WTC11 (cell line): ENCODE data around the gene RTKN. TPM values are rescaled to one million over a fixed set of nuclear protein-coding genes. Genes with fewer than 3 reads are reported as not detected.
A peak's percentile ranks its signal among the peaks of the same experiment; 100 is the strongest.
"Not testable (repeated sequence)": the region's sequence is repeated elsewhere in the genome, so short reads cannot be mapped to it uniquely, and the experiment has no call there.

Source experiments
- ATAC-seq: fragments of 200-7000 bp; cut with Tn5 transposase; 2 replicates; pipeline ENCODE4 v1.10.0; 2021; ENCODE audit warnings: mild to moderate bottlenecking, moderate library complexity
- CTCF ChIA-PET: fragments of 300-600 bp; sonication (Branson Sonifier 250); formaldehyde crosslinking; loops from one replicate; lab custom pipeline; 2021; ENCODE audit warnings: antibody characterized with exemption; lab: Charles Lee
- POLR2A ChIA-PET: fragments of 350-600 bp; sonication (Branson Sonifier 250); formaldehyde crosslinking; loops from one replicate; lab custom pipeline; 2021; ENCODE audit warnings: antibody characterized with exemption; lab: Charles Lee
- DNase-seq: peaks from one replicate; pipeline ENCODE4 v3.0.0; 2021; ENCODE audit warnings: low spot score
- H3K27ac Mint-ChIP-seq: 2 replicates; pipeline ENCODE4 v1.8.0; 2021; ENCODE audit warnings: mixed read lengths
- H3K27me3 Mint-ChIP-seq: 2 replicates; pipeline ENCODE4 v1.8.0; 2021; ENCODE audit warnings: low read depth, mild to moderate bottlenecking, moderate library complexity, mixed read lengths
- H3K36me3 Mint-ChIP-seq: 2 replicates; pipeline ENCODE4 v1.8.0; 2021; ENCODE audit warnings: mixed read lengths
- H3K4me1 Mint-ChIP-seq: 2 replicates; pipeline ENCODE4 v1.8.0; 2022; ENCODE audit warnings: mixed read lengths
- H3K4me3 Mint-ChIP-seq: 2 replicates; pipeline ENCODE4 v1.8.0; 2021; ENCODE audit warnings: mild to moderate bottlenecking, moderate library complexity, mixed read lengths
- H3K9me3 Mint-ChIP-seq: 2 replicates; pipeline ENCODE4 v1.8.0; 2021; ENCODE audit warnings: mixed read lengths
- CREM ChIP-seq: sonication (generic); formaldehyde crosslinking; IDR thresholded peaks from 2 replicates; pipeline ENCODE4 v1.8.1; 2022; ENCODE audit warnings: mild to moderate bottlenecking, missing genetic modification reagents, moderate library complexity
- ETV6 ChIP-seq: sonication (generic); formaldehyde crosslinking; IDR thresholded peaks from 2 replicates; pipeline ENCODE4 v1.8.1; 2022; ENCODE audit warnings: mild to moderate bottlenecking, missing genetic modification reagents
- FOXK1 ChIP-seq: sonication (generic); formaldehyde crosslinking; IDR thresholded peaks from 2 replicates; pipeline ENCODE4 v1.8.0; 2022; ENCODE audit warnings: mild to moderate bottlenecking, moderate library complexity, missing genetic modification reagents
- GABPB1 ChIP-seq: sonication (generic); formaldehyde crosslinking; IDR thresholded peaks from 2 replicates; pipeline ENCODE4 v1.8.1; 2023; ENCODE audit warnings: mild to moderate bottlenecking, missing genetic modification reagents
- GTF2I ChIP-seq: fragments of 250-450 bp; sonication (Bioruptor Pico); conservative IDR thresholded peaks from 2 replicates; pipeline ENCODE4 v1.4.0; 2021; ENCODE audit warnings: mild to moderate bottlenecking
- IRF2 ChIP-seq: sonication (generic); formaldehyde crosslinking; IDR thresholded peaks from 2 replicates; pipeline ENCODE4 v1.8.0; 2022; ENCODE audit warnings: low read depth, missing genetic modification reagents, borderline replicate concordance
- JUN ChIP-seq: sonication (generic); formaldehyde crosslinking; IDR thresholded peaks from 2 replicates; pipeline ENCODE4 v1.8.0; 2023; ENCODE audit warnings: mild to moderate bottlenecking, missing genetic modification reagents
- MYBL2 ChIP-seq: sonication (generic); formaldehyde crosslinking; IDR thresholded peaks from 2 replicates; pipeline ENCODE4 v1.8.1; 2023; ENCODE audit warnings: mild to moderate bottlenecking, moderate library complexity, missing genetic modification reagents
- OVOL2 ChIP-seq: fragments of 250-450 bp; sonication (Bioruptor Pico); IDR thresholded peaks from 2 replicates; pipeline ENCODE4 v1.9.0; 2021; ENCODE audit warnings: mild to moderate bottlenecking, borderline replicate concordance
- SP1 ChIP-seq: sonication (generic); formaldehyde crosslinking; conservative IDR thresholded peaks from 2 replicates; pipeline ENCODE4 v1.8.1; 2022; ENCODE audit warnings: missing genetic modification reagents
- USF1 ChIP-seq: sonication (generic); formaldehyde crosslinking; IDR thresholded peaks from 2 replicates; pipeline ENCODE4 v1.8.0; 2022; ENCODE audit warnings: mild to moderate bottlenecking, missing genetic modification reagents
- ZBTB21 ChIP-seq: sonication (generic); formaldehyde crosslinking; IDR thresholded peaks from 2 replicates; pipeline ENCODE4 v1.8.1; 2023; ENCODE audit warnings: mild to moderate bottlenecking, missing genetic modification reagents, borderline replicate concordance
- ZNF121 ChIP-seq: sonication (generic); formaldehyde crosslinking; IDR thresholded peaks from 2 replicates; pipeline ENCODE4 v1.8.0; 2023; ENCODE audit warnings: missing genetic modification reagents
- ZNF423 ChIP-seq: fragments of 250-450 bp; sonication (Bioruptor Pico); IDR thresholded peaks from 2 replicates; pipeline ENCODE4 v2.1.2; 2022; ENCODE audit warnings: mild to moderate bottlenecking, moderate library complexity
- ZNF532 ChIP-seq: fragments of 250-450 bp; sonication (Bioruptor Pico); IDR thresholded peaks from 2 replicates; pipeline ENCODE4 v1.9.0; 2021; ENCODE audit warnings: mild to moderate bottlenecking, borderline replicate concordance
- total RNA-seq: library from RNA; stranded (reverse); gene quantifications from 3 replicates; pipeline ENCODE4 v1.2.3, GENCODE V29; 2021
- TF ChIP-seq, protein P1 (sequence below): sonication (generic); formaldehyde crosslinking; IDR thresholded peaks from 2 replicates; pipeline ENCODE4 v1.8.1; 2022; ENCODE audit warnings: mild to moderate bottlenecking, missing genetic modification reagents, moderate library complexity, borderline replicate concordance
- TF ChIP-seq, protein P2 (sequence below): sonication (generic); formaldehyde crosslinking; conservative IDR thresholded peaks from 2 replicates; pipeline ENCODE4 v1.8.1; 2022; ENCODE audit warnings: mild to moderate bottlenecking, missing genetic modification reagents

Gene RTKN
- total RNA-seq, 1 experiment from 2014 or later: 80.1 TPM

- no peaks in the 10 kb centered on the region for H3K27me3 Mint-ChIP-seq
- TF ChIP-seq SP1 (CRISPR knock-in tag) (no peak), GTF2I (CRISPR knock-in tag) (no peak), USF1 (CRISPR knock-in tag) (no peak), ETV6 (CRISPR knock-in tag) (no peak), FOXK1 (CRISPR knock-in tag) (no peak), GABPB1 (CRISPR knock-in tag) (no peak), MYBL2 (CRISPR knock-in tag) (no peak), JUN (CRISPR knock-in tag) (no peak), CREM (no peak), ZNF121 (CRISPR knock-in tag) (no peak), ZBTB21 (CRISPR knock-in tag) (no peak), IRF2 (no peak), OVOL2 (no peak), ZNF532 (CRISPR knock-in tag) (no peak)
- TF ChIP-seq, protein P1, sequence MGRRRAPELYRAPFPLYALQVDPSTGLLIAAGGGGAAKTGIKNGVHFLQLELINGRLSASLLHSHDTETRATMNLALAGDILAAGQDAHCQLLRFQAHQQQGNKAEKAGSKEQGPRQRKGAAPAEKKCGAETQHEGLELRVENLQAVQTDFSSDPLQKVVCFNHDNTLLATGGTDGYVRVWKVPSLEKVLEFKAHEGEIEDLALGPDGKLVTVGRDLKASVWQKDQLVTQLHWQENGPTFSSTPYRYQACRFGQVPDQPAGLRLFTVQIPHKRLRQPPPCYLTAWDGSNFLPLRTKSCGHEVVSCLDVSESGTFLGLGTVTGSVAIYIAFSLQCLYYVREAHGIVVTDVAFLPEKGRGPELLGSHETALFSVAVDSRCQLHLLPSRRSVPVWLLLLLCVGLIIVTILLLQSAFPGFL (CRISPR knock-in tag): no peak
- peak overlapping the region; percentile 99 for H3K27ac Mint-ChIP-seq
- no peak for DNase-seq
- ATAC-seq: no peak
- peaks cover 14% of the 10 kb centered on the region for H3K36me3 Mint-ChIP-seq
- H3K9me3 Mint-ChIP-seq: no peaks in the 10 kb centered on the region
- peaks cover 11% of the 10 kb centered on the region for H3K4me1 Mint-ChIP-seq
- CTCF ChIA-PET: interaction anchor here (1.0 to 2.7 kb wide), 3 partner anchors 10 to 35 kb away, joined by 3 to 18 read pairs (median 3); partner anchors contain the start of gene WBP1
- POLR2A ChIA-PET: interaction anchor here (0.6 to 0.8 kb wide), 3 partner anchors 9 to 191 kb away, joined by 3 to 6 read pairs (median 4); partner anchors contain the start of gene WBP1
- H3K4me3 Mint-ChIP-seq: peak overlapping the region; percentile 96
Measured at GRCh38 chr2:74471332-74472065, 29.8 kb upstream of the RTKN start.

- Mint-ChIP-seq H3K4me3 (peak overlapping the region; percentile 47), H3K4me1 (peaks cover 13% of the 10 kb centered on the region), H3K36me3 (peaks cover 14% of the 10 kb centered on the region)
- H3K9me3 Mint-ChIP-seq, DNase-seq, ATAC-seq, H3K27me3 Mint-ChIP-seq, H3K27ac Mint-ChIP-seq: not testable (repeated sequence)
- ChIA-PET CTCF (interaction anchor here (1.0 to 2.7 kb wide), 3 partner anchors 10 to 35 kb away, joined by 3 to 18 read pairs (median 3); partner anchors contain the start of gene WBP1), POLR2A (interaction anchor here (0.6 to 0.8 kb wide), 2 partner anchors 12 to 192 kb away, joined by 3 to 6 read pairs; partner anchors contain the start of gene WBP1)
Measured at GRCh38 chr2:74470742-74471141, 29.0 kb upstream of the RTKN start.

DNA sequence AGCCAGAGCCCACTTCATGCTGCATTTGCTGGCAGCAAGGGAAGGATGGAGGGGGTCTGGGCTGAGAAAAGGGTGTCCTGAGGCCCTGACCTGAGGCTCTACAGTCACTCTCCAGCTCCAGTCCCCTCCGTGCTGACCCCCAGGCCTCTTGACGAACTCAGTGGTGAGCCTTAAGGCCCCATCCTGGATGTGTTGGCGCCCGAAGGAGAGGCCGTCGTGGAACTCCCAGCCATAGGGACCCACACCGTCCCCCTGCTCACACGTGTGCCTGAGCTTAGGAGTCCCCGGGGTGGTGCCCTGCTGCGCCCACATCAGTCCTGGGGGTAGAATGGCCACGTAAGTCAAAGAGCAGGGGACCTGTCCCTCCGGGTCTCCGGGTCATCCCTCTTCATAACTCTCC, 22.7 kb upstream of the RTKN start:
- POLR2A ChIA-PET: no interaction called here
- TF ChIP-seq, protein P2, sequence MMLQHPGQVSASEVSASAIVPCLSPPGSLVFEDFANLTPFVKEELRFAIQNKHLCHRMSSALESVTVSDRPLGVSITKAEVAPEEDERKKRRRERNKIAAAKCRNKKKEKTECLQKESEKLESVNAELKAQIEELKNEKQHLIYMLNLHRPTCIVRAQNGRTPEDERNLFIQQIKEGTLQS (CRISPR knock-in tag): no peak
- TF ChIP-seq ZNF423 (CRISPR knock-in tag): peak; percentile 19; the same call in 1 of the 2 replicates

More for the DNA sequence above, 22.7 kb upstream of the RTKN start:
- peak overlapping the region; percentile 98 for H3K4me3 Mint-ChIP-seq
- H3K27me3 Mint-ChIP-seq: no peaks in the 10 kb centered on the region
- 0 out of 2 replicates have a peak overlapping the region, but pooled peaks have one; percentile 49 for H3K27ac Mint-ChIP-seq
- H3K9me3 Mint-ChIP-seq: no peaks in the 10 kb centered on the region
- CTCF ChIA-PET: interaction anchor here (1.0 to 1.9 kb wide), 3 partner anchors 10 to 123 kb away, joined by 3 to 5 read pairs (median 4); no protein-coding TSS in a partner anchor
- peaks cover 17% of the 10 kb centered on the region for H3K4me1 Mint-ChIP-seq
- ATAC-seq (no peak), DNase-seq (no peak)
- H3K36me3 Mint-ChIP-seq: peaks cover 9% of the 10 kb centered on the region
